Loucy (cell line): Measurements from ENCODE around the gene DYNLT2.

ENCODE experiments used
- EZH2phosphoT487 ChIP-seq: fragments of 200-600 bp; IDR thresholded peaks from 2 replicates; pipeline ENCODE4 v1.6.1; 2018; ENCODE audit warnings: antibody characterized with exemption, mild to moderate bottlenecking, moderate library complexity, borderline replicate concordance
- TF ChIP-seq, protein P1 (sequence below): fragments of 200-600 bp; sonication (generic); conservative IDR thresholded peaks from 2 replicates; pipeline ENCODE4 v1.5.1; 2014; ENCODE audit warnings: mild to moderate bottlenecking, antibody characterized with exemption, low read length

DNA sequence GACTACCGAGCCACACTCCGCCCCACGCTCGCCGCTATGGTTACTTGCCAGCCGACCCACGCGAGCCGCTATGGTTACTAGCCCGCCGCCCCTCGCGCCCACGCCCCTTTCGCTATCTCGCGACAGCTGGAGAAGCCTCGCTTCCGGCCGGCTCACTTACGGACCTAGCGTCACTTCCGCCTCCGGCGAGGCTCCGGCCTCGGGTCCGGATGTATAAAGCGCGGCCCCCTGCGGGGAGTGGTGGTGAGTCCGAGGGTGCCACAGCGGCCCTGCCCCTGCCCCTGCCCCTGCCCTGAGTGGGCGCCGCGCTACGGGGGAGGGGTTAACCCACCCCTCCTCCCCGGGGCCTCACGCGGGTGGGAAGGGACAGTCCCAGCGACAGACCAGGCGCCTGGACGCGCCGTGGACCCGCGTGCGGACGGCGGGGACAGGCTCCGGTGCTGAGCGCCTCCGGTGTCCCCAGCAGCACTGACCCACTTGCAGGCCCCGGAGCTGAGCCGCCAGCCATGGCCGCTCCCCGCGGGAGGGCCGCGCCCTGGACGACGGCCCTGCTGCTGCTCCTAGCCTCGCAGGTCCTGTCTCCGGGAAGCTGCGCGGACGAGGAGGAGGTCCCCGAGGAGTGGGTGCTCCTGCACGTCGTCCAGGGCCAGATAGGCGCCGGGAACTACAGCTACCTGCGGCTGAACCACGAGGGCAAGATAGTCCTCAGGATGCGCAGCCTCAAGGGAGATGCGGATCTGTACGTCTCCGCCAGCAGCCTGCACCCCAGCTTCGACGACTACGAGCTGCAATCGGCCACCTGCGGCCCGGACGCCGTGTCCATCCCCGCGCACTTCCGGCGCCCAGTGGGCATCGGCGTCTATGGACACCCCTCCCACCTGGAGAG lies 49.2 kb downstream of the DYNLT2 start, which contains the start of the genes C6orf120 and WDR27:
- TF ChIP-seq, protein P1, sequence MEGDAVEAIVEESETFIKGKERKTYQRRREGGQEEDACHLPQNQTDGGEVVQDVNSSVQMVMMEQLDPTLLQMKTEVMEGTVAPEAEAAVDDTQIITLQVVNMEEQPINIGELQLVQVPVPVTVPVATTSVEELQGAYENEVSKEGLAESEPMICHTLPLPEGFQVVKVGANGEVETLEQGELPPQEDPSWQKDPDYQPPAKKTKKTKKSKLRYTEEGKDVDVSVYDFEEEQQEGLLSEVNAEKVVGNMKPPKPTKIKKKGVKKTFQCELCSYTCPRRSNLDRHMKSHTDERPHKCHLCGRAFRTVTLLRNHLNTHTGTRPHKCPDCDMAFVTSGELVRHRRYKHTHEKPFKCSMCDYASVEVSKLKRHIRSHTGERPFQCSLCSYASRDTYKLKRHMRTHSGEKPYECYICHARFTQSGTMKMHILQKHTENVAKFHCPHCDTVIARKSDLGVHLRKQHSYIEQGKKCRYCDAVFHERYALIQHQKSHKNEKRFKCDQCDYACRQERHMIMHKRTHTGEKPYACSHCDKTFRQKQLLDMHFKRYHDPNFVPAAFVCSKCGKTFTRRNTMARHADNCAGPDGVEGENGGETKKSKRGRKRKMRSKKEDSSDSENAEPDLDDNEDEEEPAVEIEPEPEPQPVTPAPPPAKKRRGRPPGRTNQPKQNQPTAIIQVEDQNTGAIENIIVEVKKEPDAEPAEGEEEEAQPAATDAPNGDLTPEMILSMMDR = no peak
- TF ChIP-seq EZH2phosphoT487 = no peak
